Measurements from ENCODE around the gene TMED8.
A peak's percentile ranks its signal among the peaks of the same experiment; 100 is the strongest.

Gene TMED8

DNA sequence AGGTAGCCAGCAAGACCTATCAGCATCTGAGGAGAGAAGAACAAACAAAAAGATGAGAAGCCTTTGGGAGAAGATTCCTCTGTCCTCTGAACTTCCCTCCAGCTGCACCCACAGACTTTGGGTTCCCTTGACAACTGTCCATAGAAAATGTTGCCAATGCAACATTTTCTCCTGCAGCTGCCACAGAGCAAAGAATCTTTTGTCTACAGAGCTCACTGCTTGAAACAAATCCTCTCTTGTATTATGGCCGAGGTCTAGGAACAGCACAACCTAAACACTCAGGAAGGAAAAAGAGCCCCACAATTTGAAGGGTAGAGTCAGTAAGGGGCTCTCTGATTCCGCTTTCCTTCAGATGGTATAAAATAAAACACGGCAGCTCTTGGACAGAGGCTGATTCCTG lies 70.5 kb downstream of the TMED8 start:
- H3K4me1 Mint-ChIP-seq: peaks cover 32% of the 10 kb centered on the region
- H3K27ac Mint-ChIP-seq: no peak overlapping the region
- H3K36me3 Mint-ChIP-seq (ENCODE audit: low read depth): peaks cover 6% of the 10 kb centered on the region
- no peak for ATAC-seq
- no peaks in the 10 kb centered on the region for H3K9me3 Mint-ChIP-seq
- no peak overlapping the region for H3K4me3 Mint-ChIP-seq
- no peak for DNase-seq
- no peaks in the 10 kb centered on the region for H3K27me3 Mint-ChIP-seq

DNA sequence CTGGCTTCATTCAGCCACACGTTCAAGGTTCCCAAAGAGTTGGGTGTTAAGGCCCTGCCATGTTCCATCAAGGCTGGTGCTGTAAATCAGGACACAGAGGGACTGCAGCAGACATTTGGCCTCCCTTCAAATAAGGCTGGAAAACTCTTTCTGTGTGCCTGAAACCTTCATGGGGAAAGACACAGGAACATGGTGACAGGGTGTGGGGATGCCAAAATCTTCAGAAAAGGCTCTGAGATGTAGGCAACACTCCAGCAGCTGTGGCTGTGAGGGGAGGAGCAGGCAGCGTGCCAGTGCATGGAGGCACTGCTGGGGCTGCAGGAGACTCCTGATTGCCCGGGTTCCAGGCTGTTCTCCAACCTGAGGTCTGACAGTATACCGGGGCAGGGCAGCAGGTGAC lies 71.2 kb downstream of the TMED8 start:
- no peak overlapping the region for H3K4me3 Mint-ChIP-seq
- H3K4me1 Mint-ChIP-seq: peaks cover 32% of the 10 kb centered on the region

DNA sequence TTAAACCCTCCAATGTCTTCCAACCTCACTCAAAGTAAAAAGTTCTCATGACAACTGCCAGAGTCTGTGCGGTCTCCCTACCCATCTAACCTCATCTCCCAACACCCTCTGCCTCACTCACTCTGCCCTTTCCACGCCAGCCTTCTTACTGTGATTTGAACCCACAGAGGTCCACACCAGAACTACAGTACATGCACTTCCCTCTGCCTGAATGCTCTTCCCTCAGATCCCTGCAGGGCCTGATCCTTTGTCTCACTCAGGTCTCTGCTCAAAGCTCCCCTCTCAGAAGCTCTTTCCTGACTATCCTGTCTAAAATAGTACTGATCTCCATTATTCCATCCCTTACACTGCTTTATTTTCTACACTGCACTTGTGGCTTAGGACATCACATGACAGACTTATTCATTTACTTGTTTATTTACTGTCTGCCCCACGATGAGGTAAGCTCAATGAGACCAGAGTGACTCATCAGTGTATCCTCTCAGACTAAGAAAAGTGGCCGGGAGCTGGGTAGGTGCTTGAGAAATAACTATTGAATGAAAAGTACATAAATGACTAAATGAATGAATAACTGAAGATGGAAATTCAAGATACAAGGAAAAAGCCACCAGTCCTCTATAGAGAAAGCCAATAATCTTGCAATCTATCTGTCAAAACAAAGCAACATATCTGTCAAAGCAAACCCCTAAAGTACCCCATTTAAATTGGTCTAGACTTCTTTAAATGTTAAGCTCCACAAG lies 73.3 kb downstream of the TMED8 start:
- Mint-ChIP-seq H3K27me3 (no peaks in the 10 kb centered on the region), H3K4me1 (peaks cover 32% of the 10 kb centered on the region), H3K4me3 (no peak overlapping the region), H3K36me3 (ENCODE audit: low read depth) (peaks cover 8% of the 10 kb centered on the region), H3K9me3 (no peaks in the 10 kb centered on the region), H3K27ac (peak overlapping the region; percentile 85)
- peak; percentile 69 for ATAC-seq
- DNase-seq: peak; percentile 27

More for the DNA sequence above, 71.2 kb downstream of the TMED8 start:
- H3K36me3 Mint-ChIP-seq (ENCODE audit: low read depth): peaks cover 6% of the 10 kb centered on the region
- H3K27me3 Mint-ChIP-seq: no peaks in the 10 kb centered on the region
- no peak for ATAC-seq
- no peaks in the 10 kb centered on the region for H3K9me3 Mint-ChIP-seq
- DNase-seq: no peak
- H3K27ac Mint-ChIP-seq: no peak overlapping the region

DNA sequence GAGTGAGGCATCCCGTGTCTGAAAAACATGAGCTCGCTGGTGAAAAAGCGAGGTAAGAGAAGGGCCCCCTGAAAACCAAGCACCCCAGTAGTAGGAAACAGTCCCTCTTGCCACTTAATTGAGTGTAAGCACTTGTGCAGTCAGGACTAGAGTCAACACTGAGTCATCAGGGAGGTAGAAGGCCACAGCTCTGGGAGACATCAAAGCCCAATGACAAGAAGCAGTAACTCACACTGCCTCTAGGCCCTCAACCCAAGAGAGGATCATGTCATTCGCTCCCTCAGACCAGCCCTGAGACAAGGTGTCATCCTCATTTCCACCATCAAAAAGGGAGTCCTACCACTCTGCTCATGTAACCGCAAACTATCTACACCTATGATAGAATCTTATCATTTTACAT lies 74.0 kb downstream of the TMED8 start:
- Mint-ChIP-seq H3K27ac (peak overlapping the region; percentile 85), H3K9me3 (no peaks in the 10 kb centered on the region), H3K4me3 (no peak overlapping the region), H3K27me3 (no peaks in the 10 kb centered on the region), H3K36me3 (ENCODE audit: low read depth) (peaks cover 11% of the 10 kb centered on the region), H3K4me1 (peaks cover 32% of the 10 kb centered on the region)
- DNase-seq (peak; percentile 19), ATAC-seq (peak; percentile 97)

DNA sequence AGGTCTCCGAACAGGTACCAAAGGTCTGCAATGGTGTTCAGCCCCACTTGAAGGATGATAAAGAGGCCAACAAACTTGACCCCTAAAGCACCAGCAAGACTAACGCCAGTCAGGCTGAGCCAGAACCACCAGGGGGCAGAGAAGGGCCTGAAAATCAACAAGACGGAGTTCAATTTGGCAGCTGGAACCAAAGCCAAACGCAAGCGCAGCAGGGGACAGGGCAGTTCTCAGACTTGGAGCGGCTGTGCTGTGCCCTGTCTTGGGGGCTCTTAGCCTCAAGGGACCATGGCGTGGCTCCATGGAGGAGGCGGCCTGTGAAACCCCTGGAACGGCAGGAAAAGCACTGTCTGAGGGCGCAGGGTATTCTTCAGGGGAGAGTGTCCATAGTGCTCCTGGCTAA lies 75.8 kb downstream of the TMED8 start:
- no peak overlapping the region for H3K27ac Mint-ChIP-seq
- peak; percentile 64 for DNase-seq
- no peaks in the 10 kb centered on the region for H3K27me3 Mint-ChIP-seq
- ATAC-seq: no peak
- no peak overlapping the region for H3K4me3 Mint-ChIP-seq
- peaks cover 19% of the 10 kb centered on the region for H3K4me1 Mint-ChIP-seq
- no peaks in the 10 kb centered on the region for H3K9me3 Mint-ChIP-seq
- H3K36me3 Mint-ChIP-seq (ENCODE audit: low read depth): peaks cover 11% of the 10 kb centered on the region

DNA sequence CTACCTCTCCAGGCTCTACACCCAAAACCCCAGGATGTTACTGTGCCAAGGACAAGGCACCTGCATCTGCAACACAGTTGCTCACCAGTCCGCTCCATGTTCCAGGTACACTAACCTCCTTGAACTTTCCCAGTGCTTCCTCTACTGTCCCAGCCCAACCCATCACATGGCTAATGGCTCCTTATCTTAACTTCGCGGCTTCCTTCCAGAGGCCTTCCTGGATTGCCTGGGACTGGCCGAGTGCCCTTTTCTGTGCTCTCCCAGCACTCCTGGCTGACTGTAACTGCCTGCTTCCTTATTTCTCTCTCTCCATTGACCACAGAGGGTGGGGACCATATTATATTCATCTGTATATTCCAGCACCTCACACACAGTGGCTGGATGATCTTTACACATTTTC lies 77.1 kb downstream of the TMED8 start:
- no peak for DNase-seq

DNA sequence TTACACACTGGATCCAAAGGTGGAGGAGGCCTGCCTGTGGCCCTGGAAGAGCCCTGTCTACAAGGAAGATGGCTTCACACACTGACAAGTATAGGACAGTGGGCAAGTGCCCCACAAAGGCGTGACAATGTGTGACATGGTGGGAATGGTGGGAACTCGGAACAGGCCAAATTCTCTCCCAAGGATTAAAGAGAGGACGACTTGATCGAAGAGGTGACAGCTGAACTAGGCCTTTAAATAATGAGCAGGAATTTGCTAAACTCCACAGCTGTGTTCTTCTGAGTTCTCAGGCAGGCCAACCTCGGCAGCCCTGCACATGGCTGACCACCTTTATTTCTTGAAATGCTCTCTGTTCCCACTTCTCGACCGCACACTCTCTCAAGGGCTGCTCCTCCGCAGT lies 80.0 kb downstream of the TMED8 start:
- Mint-ChIP-seq H3K36me3 (ENCODE audit: low read depth) (peaks cover 5% of the 10 kb centered on the region), H3K27me3 (no peaks in the 10 kb centered on the region), H3K4me3 (no peak overlapping the region), H3K27ac (no peak overlapping the region), H3K9me3 (no peaks in the 10 kb centered on the region), H3K4me1 (no peaks in the 10 kb centered on the region)
- ATAC-seq: no peak
- DNase-seq: no peak

More for the DNA sequence above, 77.1 kb downstream of the TMED8 start:
- peaks cover 9% of the 10 kb centered on the region for H3K36me3 Mint-ChIP-seq (ENCODE audit: low read depth)
- no peak for ATAC-seq
- no peaks in the 10 kb centered on the region for H3K9me3 Mint-ChIP-seq
- H3K4me3 Mint-ChIP-seq: no peak overlapping the region
- no peaks in the 10 kb centered on the region for H3K27me3 Mint-ChIP-seq
- no peak overlapping the region for H3K27ac Mint-ChIP-seq
- peaks cover 19% of the 10 kb centered on the region for H3K4me1 Mint-ChIP-seq

DNA sequence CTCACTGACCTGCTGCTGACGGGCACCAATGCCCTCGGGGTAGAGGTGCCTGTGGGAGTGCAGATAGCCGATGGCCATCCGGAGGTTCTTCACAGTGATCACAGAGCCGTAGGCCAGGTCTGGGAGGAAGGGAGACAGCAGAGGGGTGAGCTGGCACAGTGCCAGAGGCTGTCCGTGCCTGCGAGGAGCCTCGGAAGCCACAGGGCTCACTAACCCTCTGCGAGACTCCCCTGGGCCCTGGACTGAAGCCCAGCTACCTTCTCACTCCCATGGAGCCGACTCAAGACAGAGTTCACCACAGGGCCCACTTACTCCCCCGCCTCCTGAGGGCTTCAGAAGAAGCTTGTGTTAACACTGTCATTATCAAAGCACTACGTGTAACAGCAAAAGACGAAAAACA lies 80.7 kb downstream of the TMED8 start:
- ATAC-seq (no peak), DNase-seq (no peak)
- H3K27ac Mint-ChIP-seq: no peak overlapping the region
- H3K9me3 Mint-ChIP-seq: no peaks in the 10 kb centered on the region
- H3K27me3 Mint-ChIP-seq: no peaks in the 10 kb centered on the region
- peaks cover 5% of the 10 kb centered on the region for H3K36me3 Mint-ChIP-seq (ENCODE audit: low read depth)
- H3K4me3 Mint-ChIP-seq: no peak overlapping the region
- no peaks in the 10 kb centered on the region for H3K4me1 Mint-ChIP-seq

DNA sequence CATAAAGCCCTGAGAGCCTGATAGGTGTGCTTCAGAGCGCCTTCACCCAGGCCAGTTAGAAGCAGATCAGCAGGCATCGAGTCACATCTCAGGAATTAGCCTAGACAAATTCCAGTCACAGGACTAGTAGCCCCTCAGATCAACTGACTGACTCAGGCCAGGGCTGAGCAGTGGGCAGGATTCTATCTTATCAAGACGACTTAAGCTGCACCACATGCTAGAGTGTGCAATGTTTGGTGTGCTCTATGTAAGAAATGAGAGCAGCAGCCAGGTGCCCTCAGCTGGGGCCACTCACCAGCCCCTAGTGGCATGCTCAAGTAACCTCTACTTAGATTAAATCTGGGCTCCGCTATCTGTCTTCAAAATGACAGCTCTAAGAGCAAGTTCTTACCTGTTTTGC lies 86.2 kb downstream of the TMED8 start:
- DNase-seq (no peak), ATAC-seq (no peak)
- peaks cover 7% of the 10 kb centered on the region for H3K36me3 Mint-ChIP-seq (ENCODE audit: low read depth)
- no peaks in the 10 kb centered on the region for H3K4me1 Mint-ChIP-seq
- no peaks in the 10 kb centered on the region for H3K27me3 Mint-ChIP-seq
- H3K4me3 Mint-ChIP-seq: no peak overlapping the region
- H3K9me3 Mint-ChIP-seq: no peaks in the 10 kb centered on the region
- no peak overlapping the region for H3K27ac Mint-ChIP-seq

DNA sequence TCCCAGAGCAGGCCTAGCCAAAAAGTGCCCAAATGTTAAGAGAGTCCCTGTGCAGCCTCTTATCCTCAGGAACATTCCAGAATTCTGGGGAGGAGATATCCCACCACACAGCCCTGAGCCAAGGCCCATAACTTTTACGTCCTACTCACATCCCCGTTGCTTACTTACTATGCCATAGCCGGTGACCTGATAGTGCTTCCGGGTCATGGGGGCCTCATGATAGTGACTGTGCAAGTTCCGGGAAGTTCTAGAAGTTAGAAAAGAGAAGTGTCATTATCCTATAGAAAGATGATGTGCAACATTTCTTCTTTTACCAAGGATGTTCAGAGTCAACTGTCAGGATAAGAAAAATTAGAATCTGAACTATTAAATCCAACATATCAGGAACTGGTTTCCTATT lies 90.3 kb downstream of the TMED8 start:
- Mint-ChIP-seq H3K27ac (no peak overlapping the region), H3K27me3 (no peaks in the 10 kb centered on the region), H3K9me3 (no peaks in the 10 kb centered on the region), H3K4me3 (no peak overlapping the region), H3K4me1 (no peaks in the 10 kb centered on the region), H3K36me3 (ENCODE audit: low read depth) (peaks cover 14% of the 10 kb centered on the region)
- no peak for DNase-seq
- no peak for ATAC-seq
